Measurements from ENCODE around the gene IMPA2.

IMPA2 gene

GRCh38 chr18:11996190-11996754 lies 15.0 kb downstream of the IMPA2 start:
- no peak for DNase-seq (ENCODE audit: low read depth)
- H3K4me3 ChIP-seq (ENCODE audit: low read depth, low read length): no peak overlapping the region
- TF ChIP-seq CTCF (conservative IDR thresholded peaks at IDR 0.05; ENCODE audit: low read depth, low read length): no peak

GRCh38 chr18:11996907-11997306 lies 15.6 kb downstream of the IMPA2 start:
- TF ChIP-seq CTCF (conservative IDR thresholded peaks at IDR 0.05; ENCODE audit: low read depth, low read length): no peak
- no peak overlapping the region for H3K4me3 ChIP-seq (ENCODE audit: low read depth, low read length)
- DNase-seq (ENCODE audit: low read depth): no peak

- TF ChIP-seq CTCF (conservative IDR thresholded peaks at IDR 0.05; ENCODE audit: low read depth, low read length): no peak
- no peak for DNase-seq (ENCODE audit: low read depth)
- H3K4me3 ChIP-seq (ENCODE audit: low read depth, low read length): no peak overlapping the region
Observed at GRCh38 chr18:11997466-11997865, 16.2 kb downstream of the IMPA2 start.

- TF ChIP-seq CTCF (conservative IDR thresholded peaks at IDR 0.05; ENCODE audit: low read depth, low read length): no peak
- DNase-seq (ENCODE audit: low read depth): peak; percentile 30
- no peak overlapping the region for H3K4me3 ChIP-seq (ENCODE audit: low read depth, low read length)
Observed at GRCh38 chr18:11998193-11998592, 16.9 kb downstream of the IMPA2 start.

- DNase-seq (ENCODE audit: low read depth): no peak
- no peak overlapping the region for H3K4me3 ChIP-seq (ENCODE audit: low read depth, low read length)
- no peak for TF ChIP-seq CTCF (conservative IDR thresholded peaks at IDR 0.05; ENCODE audit: low read depth, low read length)
Observed at GRCh38 chr18:11999429-11999828, 18.1 kb downstream of the IMPA2 start.

- DNase-seq (ENCODE audit: low read depth): no peak
- no peak for TF ChIP-seq CTCF (conservative IDR thresholded peaks at IDR 0.05; ENCODE audit: low read depth, low read length)
- H3K4me3 ChIP-seq (ENCODE audit: low read depth, low read length): no peak overlapping the region
Observed at GRCh38 chr18:12000072-12000659, 18.9 kb downstream of the IMPA2 start.

GRCh38 chr18:12001421-12001820 lies 20.1 kb downstream of the IMPA2 start:
- no peak overlapping the region for H3K4me3 ChIP-seq (ENCODE audit: low read depth, low read length)
- no peak for DNase-seq (ENCODE audit: low read depth)
- no peak for TF ChIP-seq CTCF (conservative IDR thresholded peaks at IDR 0.05; ENCODE audit: low read depth, low read length)

Data from choroid plexus epithelial cell (primary cell).